T-cell (primary cell): Measurements from ENCODE around the gene GOLGA1. TPM values are rescaled to one million over a fixed set of nuclear protein-coding genes. Genes with fewer than 3 reads are reported as not detected.

Source experiments
- total RNA-seq, 35 experiments: library from RNA in 6 of 35; stranded (reverse) in 6 of 35; fragments of 120-200 nt in 1 of 35; gene quantifications; one replicate each; pipeline versions ENCODE4 v1.2.1 to v1.2.4 and lab custom pipeline; 2013 to 2026

Gene GOLGA1
- total RNA-seq, 5 donors from 2014 or later (not counting 1 experiment from before 2014, with no cell fraction given) = 23.4 to 28.9 (median 27.1) TPM

Other genes starting within 250 kb of the GOLGA1 start
- under 1 TPM in 4 of 5 donors, not detected in 1; 0.19 to 0.50 (median 0.40) TPM for gene NR6A1, start 169.8 kb downstream of the GOLGA1 start, total RNA-seq
- under 1 TPM in 3 of 5 donors, not detected in 2; 0.07 to 0.18 (median 0.13) TPM for gene OLFML2A, start 163.9 kb downstream of the GOLGA1 start, total RNA-seq
- not detected for gene WDR38, start 87.6 kb downstream of the GOLGA1 start, total RNA-seq
- gene RPL35, start 79.1 kb downstream of the GOLGA1 start, total RNA-seq = 1,000 to 10,000 TPM; 1,564 to 1,845 (median 1,785) TPM
- 10 to 100 TPM; 29.1 to 55.3 (median 35.9) TPM for gene ARPC5L, start 79.0 kb downstream of the GOLGA1 start, total RNA-seq
- 10 to 100 TPM; 11.4 to 14.3 (median 13.3) TPM for gene SCAI, start 202.4 kb upstream of the GOLGA1 start, total RNA-seq
- 10 to 100 TPM; 34.0 to 42.7 (median 37.0) TPM for gene PPP6C, start 248.7 kb upstream of the GOLGA1 start, total RNA-seq